ENCODE results near the gene TTC34.
"Not testable (repeated sequence)": the region's sequence is repeated elsewhere in the genome, so short reads cannot be mapped to it uniquely, and the experiment has no call there.

Gene TTC34

GRCh38 chr1:2812136-2812535, 10.6 kb upstream of the TTC34 start:
- no peak for DNase-seq

- DNase-seq = no peak
These were observed 10.0 kb upstream of the TTC34 start for GRCh38 chr1:2811533-2811918.

GRCh38 chr1:2810899-2811532, 9.5 kb upstream of the TTC34 start:
- no peak for DNase-seq

- no peak for DNase-seq
These were observed 8.8 kb upstream of the TTC34 start for GRCh38 chr1:2810281-2810680.

- DNase-seq = no peak
These were observed 8.2 kb upstream of the TTC34 start for GRCh38 chr1:2809656-2810055.

- no peak for DNase-seq
These were observed 7.5 kb upstream of the TTC34 start for GRCh38 chr1:2808831-2809605.

- no peak for DNase-seq
These were observed 6.9 kb upstream of the TTC34 start for GRCh38 chr1:2808386-2808705.

- DNase-seq = no peak
These were observed 6.3 kb upstream of the TTC34 start for GRCh38 chr1:2807678-2808385.

GRCh38 chr1:2807036-2807435, 5.5 kb upstream of the TTC34 start:
- no peak for DNase-seq

- no peak for DNase-seq
These were observed 5.1 kb upstream of the TTC34 start for GRCh38 chr1:2806591-2806990.

- no peak for DNase-seq
These were observed 4.4 kb upstream of the TTC34 start for GRCh38 chr1:2805801-2806430.

GRCh38 chr1:2804628-2805351, 3.3 kb upstream of the TTC34 start:
- no peak for DNase-seq

- DNase-seq = no peak
These were observed 2.6 kb upstream of the TTC34 start for GRCh38 chr1:2803931-2804627.

- no peak for DNase-seq
These were observed 1.8 kb upstream of the TTC34 start for GRCh38 chr1:2803086-2803930.

- no peak for DNase-seq
These were observed 998 bp upstream of the TTC34 start for GRCh38 chr1:2802421-2802961.

- no peak for DNase-seq
These were observed 447 bp downstream of the TTC34 start for GRCh38 chr1:2801046-2801445.

- DNase-seq = no peak
These were observed 838 bp downstream of the TTC34 start for GRCh38 chr1:2800664-2801045.

- no peak for DNase-seq
These were observed 1.5 kb downstream of the TTC34 start for GRCh38 chr1:2799811-2800663.

GRCh38 chr1:2798958-2799357, 2.5 kb downstream of the TTC34 start:
- not testable (repeated sequence) for DNase-seq

- no peak for DNase-seq
These were observed 3.8 kb downstream of the TTC34 start for GRCh38 chr1:2797741-2798016.
